Parathyroid adenoma (tissue), 2 donors: ENCODE results near the gene REPIN1.
A peak's percentile ranks its signal among the peaks of the same experiment; 100 is the strongest.

Source experiments
- H2AFZ ChIP-seq: fragments of 300-600 bp; sonication (generic); one replicate; pipeline ENCODE4 v1.7.0; 2017; ENCODE audit warnings: antibody characterized with exemption, mild to moderate bottlenecking
- H3K27ac ChIP-seq: fragments of 300-600 bp; sonication (generic); one replicate; pipeline ENCODE4 v1.7.0; 2017
- H3K27me3 ChIP-seq: fragments of 300-600 bp; sonication (generic); one replicate; pipeline ENCODE4 v1.7.0; 2017; ENCODE audit warnings: low read length; ENCODE audit not compliant: control insufficient read depth, insufficient read depth
- H3K36me3 ChIP-seq: fragments of 300-600 bp; sonication (generic); one replicate; pipeline ENCODE4 v1.7.0; 2017; ENCODE audit warnings: low read length; ENCODE audit not compliant: control insufficient read depth, insufficient read depth
- H3K4me1 ChIP-seq: fragments of 300-600 bp; sonication (generic); one replicate; pipeline ENCODE4 v1.7.0; 2017; ENCODE audit warnings: control low read depth
- H3K4me2 ChIP-seq: fragments of 300-600 bp; sonication (generic); one replicate; pipeline ENCODE4 v1.7.0; 2017; ENCODE audit warnings: low read length
- H3K4me3 ChIP-seq: fragments of 300-600 bp; sonication (generic); one replicate; pipeline ENCODE4 v1.7.0; 2017; ENCODE audit warnings: low read depth, low read length
- H3K79me2 ChIP-seq: fragments of 300-600 bp; sonication (generic); one replicate; pipeline ENCODE4 v1.7.0; 2017; ENCODE audit warnings: control low read depth
- H3K9ac ChIP-seq: fragments of 300-600 bp; sonication (generic); one replicate; pipeline ENCODE4 v1.7.0; 2017; ENCODE audit warnings: mild to moderate bottlenecking
- H3K9me3 ChIP-seq: fragments of 300-600 bp; sonication (generic); one replicate; pipeline ENCODE4 v1.7.0; 2017; ENCODE audit warnings: low read length; ENCODE audit not compliant: control insufficient read depth
- TF ChIP-seq, protein P1 (sequence below): fragments of 300-600 bp; sonication (generic); IDR thresholded peaks from one replicate; pipeline ENCODE4 v1.7.0; 2017; ENCODE audit warnings: antibody characterized with exemption, mild to moderate bottlenecking
- donor health status: primary hyperparathyroidism.

The REPIN1 gene

DNA sequence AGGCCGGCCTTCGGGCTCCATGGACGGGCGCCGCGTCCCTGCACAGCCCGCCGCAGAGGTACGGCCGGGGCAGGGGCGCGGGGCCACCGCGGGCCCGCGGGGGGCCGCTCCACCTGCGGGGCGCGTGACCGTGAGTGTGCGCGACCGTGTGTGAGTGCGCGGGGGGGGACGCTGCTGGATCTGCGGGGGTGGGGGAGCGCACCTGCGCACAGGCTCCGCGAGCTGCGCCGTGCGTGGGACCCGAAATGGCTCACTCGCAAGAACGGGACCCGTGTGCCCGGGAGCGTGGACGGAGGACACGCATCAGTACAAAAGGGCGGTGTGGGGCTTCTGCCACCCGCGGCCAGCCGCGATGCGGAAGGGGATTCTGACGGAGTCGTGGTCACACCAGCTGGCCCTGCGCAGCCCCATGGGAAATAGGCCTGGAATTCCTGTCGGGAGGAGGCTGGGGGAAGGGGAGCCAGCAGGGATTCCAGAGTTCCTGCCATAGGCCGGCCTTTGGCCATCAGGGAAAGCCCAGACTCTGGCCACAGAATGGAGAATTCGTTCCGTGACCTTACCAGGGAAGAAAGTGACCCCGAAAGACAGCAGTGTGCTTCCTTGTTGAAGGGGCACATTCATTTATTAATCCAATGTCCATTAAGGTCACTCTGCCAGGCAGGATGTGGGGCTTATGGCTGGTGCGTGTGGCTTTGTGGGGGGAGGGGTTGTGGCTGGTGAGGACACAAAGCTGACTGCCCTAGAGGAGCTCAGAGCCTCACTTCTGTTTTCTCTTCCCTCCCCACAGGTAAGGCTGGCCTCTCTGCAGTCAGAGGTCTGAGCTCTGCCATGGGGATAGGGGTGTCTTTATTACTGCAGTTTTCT lies 494 bp downstream of the REPIN1 start:
- TF ChIP-seq, protein P1, sequence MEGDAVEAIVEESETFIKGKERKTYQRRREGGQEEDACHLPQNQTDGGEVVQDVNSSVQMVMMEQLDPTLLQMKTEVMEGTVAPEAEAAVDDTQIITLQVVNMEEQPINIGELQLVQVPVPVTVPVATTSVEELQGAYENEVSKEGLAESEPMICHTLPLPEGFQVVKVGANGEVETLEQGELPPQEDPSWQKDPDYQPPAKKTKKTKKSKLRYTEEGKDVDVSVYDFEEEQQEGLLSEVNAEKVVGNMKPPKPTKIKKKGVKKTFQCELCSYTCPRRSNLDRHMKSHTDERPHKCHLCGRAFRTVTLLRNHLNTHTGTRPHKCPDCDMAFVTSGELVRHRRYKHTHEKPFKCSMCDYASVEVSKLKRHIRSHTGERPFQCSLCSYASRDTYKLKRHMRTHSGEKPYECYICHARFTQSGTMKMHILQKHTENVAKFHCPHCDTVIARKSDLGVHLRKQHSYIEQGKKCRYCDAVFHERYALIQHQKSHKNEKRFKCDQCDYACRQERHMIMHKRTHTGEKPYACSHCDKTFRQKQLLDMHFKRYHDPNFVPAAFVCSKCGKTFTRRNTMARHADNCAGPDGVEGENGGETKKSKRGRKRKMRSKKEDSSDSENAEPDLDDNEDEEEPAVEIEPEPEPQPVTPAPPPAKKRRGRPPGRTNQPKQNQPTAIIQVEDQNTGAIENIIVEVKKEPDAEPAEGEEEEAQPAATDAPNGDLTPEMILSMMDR = no peak
- peak overlapping the region; percentile 88 for H3K4me2 ChIP-seq
- peaks cover 23% of the 10 kb centered on the region for H3K79me2 ChIP-seq
- H3K27ac ChIP-seq = peak overlapping the region; percentile 90
- H3K4me1 ChIP-seq = peaks cover 15% of the 10 kb centered on the region
- peak overlapping the region; percentile 88 for H3K4me3 ChIP-seq
- no peaks in the 10 kb centered on the region for H3K36me3 ChIP-seq
- H3K9me3 ChIP-seq = no peaks in the 10 kb centered on the region
- H3K27me3 ChIP-seq = no peaks in the 10 kb centered on the region
- peak overlapping the region; percentile 87 for H2AFZ ChIP-seq
- peak overlapping the region; percentile 83 for H3K9ac ChIP-seq

DNA sequence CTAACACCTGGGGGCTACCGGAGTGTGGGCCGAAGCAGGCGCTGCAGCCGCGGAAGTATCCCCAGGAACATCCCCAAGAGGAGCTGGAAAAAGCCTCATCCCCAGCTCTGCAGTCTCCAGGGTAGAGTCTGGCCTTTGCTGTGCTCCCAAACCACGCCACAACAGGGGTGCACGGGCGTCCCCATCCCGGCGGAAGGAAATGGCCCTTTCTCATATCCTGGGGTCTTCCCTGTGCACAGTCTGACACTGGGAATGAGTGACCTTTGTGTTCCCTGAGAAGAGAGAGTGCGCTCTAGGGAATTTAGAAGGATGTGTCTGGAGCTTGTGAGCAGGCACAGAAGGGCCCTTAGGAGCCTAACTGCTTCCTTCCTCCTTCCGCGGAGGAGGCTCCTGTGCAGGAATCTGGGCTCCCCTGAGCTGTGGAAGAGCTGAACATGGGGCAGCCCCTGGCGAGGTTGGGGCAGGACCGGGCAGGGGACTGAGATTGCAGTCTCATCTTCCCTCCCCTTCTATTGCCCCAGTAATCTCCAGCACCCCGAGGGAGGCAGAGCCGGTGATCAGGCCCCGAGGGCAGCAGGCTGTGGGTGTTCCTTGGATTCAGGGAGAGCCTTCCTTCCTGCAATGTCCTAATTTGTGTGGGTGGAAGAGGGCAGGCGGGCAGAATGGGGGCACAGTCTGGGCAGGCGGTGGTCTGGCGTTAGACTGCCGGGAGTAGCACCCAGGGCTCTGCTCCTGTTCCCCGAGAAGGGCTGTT lies 1.3 kb downstream of the REPIN1 start:
- Histone ChIP-seq H3K9me3 (no peaks in the 10 kb centered on the region), H3K4me2 (peak overlapping the region; percentile 88), H2AFZ (no peak overlapping the region), H3K36me3 (no peaks in the 10 kb centered on the region), H3K27me3 (no peaks in the 10 kb centered on the region), H3K27ac (peak overlapping the region; percentile 90), H3K4me1 (peaks cover 15% of the 10 kb centered on the region), H3K4me3 (peak overlapping the region; percentile 88), H3K79me2 (peaks cover 23% of the 10 kb centered on the region), H3K9ac (peak overlapping the region; percentile 83)
- TF ChIP-seq, protein P1 = no peak

DNA sequence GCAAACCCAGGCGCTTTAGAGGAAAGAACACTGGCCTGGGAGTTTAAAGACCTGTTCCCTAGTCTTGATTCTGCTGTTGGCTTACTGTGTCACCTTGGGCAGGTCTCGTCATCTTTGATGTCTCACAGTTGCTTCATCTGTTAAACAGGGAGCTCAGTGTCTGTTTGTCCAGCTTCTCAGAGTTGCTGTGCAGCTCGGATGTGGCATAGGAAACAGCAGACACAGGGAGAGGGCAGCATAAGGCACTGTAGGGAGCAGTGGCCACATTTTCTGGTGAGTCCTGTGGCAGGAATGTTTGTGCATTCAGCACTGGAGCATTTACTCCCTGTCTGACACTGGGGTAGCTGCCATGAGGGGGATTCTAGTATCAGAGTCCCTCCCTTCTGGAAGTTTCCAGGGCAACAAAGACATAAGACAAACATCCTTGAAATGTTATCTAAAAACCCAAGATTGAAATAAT lies 2.0 kb downstream of the REPIN1 start:
- no peak overlapping the region for H2AFZ ChIP-seq
- TF ChIP-seq, protein P1 = no peak
- H3K9ac ChIP-seq = no peak overlapping the region
- peak overlapping the region; percentile 88 for H3K4me2 ChIP-seq
- H3K36me3 ChIP-seq = no peaks in the 10 kb centered on the region
- H3K27me3 ChIP-seq = no peaks in the 10 kb centered on the region
- H3K79me2 ChIP-seq = peaks cover 23% of the 10 kb centered on the region
- H3K4me3 ChIP-seq = peak overlapping the region; percentile 88
- no peaks in the 10 kb centered on the region for H3K9me3 ChIP-seq
- H3K4me1 ChIP-seq = peaks cover 15% of the 10 kb centered on the region
- H3K27ac ChIP-seq = no peak overlapping the region

DNA sequence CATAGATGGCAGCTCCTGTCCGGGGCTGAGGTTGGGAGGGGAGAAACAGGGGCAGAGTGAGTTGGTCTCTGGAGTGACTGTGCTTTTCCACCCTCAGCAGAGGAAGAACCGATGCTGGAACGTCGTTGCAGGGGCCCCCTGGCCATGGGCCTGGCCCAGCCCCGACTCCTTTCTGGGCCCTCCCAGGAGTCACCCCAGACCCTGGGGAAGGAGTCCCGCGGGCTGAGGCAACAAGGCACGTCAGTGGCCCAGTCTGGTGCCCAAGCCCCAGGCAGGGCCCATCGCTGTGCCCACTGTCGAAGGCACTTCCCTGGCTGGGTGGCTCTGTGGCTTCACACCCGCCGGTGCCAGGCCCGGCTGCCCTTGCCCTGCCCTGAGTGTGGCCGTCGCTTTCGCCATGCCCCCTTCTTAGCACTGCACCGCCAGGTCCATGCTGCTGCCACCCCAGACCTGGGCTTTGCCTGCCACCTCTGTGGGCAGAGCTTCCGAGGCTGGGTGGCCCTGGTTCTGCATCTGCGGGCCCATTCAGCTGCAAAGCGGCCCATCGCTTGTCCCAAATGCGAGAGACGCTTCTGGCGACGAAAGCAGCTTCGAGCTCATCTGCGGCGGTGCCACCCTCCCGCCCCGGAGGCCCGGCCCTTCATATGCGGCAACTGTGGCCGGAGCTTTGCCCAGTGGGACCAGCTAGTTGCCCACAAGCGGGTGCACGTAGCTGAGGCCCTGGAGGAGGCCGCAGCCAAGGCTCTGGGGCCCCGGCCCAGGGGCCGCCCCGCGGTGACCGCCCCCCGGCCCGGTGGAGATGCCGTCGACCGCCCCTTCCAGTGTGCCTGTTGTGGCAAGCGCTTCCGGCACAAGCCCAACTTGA lies 2.7 kb downstream of the REPIN1 start:
- TF ChIP-seq, protein P1 = no peak

More for the DNA sequence above, 2.7 kb downstream of the REPIN1 start:
- Histone ChIP-seq H3K27me3 (no peaks in the 10 kb centered on the region), H3K36me3 (no peaks in the 10 kb centered on the region), H3K4me2 (no peak overlapping the region), H3K27ac (no peak overlapping the region), H3K79me2 (peaks cover 23% of the 10 kb centered on the region), H3K9ac (no peak overlapping the region), H3K9me3 (no peaks in the 10 kb centered on the region), H2AFZ (no peak overlapping the region), H3K4me3 (no peak overlapping the region), H3K4me1 (peaks cover 15% of the 10 kb centered on the region)
